Measurements from ENCODE around the gene KANSL1. TPM values are rescaled to one million over a fixed set of nuclear protein-coding genes. Genes with fewer than 3 reads are reported as not detected.

Gene KANSL1
- total RNA-seq, 2 experiments from 2014 or later, result 46.8 to 64.5 TPM

DNA sequence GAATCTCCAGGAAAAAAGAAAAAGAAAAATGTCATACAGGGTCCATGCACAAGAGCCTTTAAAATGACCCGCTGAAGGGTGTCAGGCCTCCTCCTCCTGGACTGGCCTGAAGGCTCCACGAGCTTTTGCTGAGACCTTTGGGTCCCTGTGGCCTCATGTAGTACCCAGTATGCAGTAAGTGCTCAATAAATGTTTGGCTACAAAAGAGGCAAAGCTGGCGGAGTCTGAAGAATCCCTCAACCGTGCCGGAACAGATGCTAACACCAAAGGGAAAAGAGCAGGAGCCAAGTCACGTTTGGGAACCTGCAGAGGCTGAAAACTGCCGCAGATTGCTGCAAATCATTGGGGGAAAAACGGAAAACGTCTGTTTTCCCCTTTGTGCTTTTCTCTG, 193.3 kb downstream of the KANSL1 start:
- Mint-ChIP-seq H3K4me1 (no peaks in the 10 kb centered on the region), H3K36me3 (ENCODE audit: low read depth) (no peaks in the 10 kb centered on the region), H3K4me3 (no peak overlapping the region), H3K9me3 (ENCODE audit: low read depth) (no peaks in the 10 kb centered on the region), H3K27ac (no peak overlapping the region), H3K27me3 (no peaks in the 10 kb centered on the region)
- ChIA-PET POLR2A (no interaction called here), CTCF (interaction anchor here (1.1 kb wide), 2 partner anchors 26 to 213 kb away, joined by 3 to 5 read pairs; no protein-coding TSS in a partner anchor)
- DNase-seq, result no peak
- intact Hi-C loops (cut with DNase I, micrococcal nuclease), result loop anchor here in 1 of 2 experiments (2.0 to 5.0 kb wide), 3 partner anchors 45 to 287 kb away; no protein-coding TSS in a partner anchor
- ATAC-seq, result no peak

DNA sequence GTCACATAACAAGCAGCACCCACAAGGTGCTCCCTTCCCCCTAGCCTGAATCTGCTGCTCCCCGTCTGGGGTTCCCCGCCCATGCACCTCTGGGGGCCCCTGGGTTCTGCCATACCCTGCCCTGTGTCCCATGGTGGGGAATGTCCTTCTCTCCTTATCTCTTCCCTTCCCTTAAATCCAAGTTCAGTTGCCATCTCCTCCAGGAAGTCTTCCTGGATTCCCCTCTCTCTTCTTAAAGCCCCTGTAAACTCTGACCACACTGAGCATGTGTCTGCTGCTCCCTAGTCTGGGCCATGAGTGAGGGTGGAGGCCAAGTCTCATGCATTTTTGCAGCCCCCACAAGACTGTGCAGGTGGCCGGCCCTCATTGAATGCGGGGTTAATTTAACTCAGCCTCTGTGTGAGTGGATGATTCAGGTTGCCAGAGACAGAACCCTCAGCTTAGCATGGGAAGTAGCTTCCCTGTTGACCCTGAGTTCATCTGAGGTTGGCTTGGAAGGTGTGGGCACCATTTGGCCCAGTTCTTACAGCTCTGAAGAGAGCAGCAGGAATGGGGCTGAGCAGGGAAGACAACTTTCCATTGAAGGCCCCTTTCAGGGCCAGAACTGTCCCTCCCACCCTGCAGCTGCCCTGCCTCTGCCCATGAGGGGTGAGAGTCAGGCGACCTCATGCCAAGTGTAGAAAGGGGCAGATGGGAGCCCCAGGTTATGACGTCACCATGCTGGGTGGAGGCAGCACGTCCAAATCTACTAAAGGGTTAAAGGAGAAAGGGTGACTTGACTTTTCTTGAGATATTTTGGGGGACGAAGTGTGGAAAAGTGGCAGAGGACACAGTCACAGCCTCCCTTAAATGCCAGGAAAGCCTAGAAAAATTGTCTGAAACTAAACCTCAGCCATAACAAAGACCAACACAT, 194.0 kb downstream of the KANSL1 start, which contains the start of gene STH:
TSS of gene STH (plus strand) at position 264 of the 913 bp plus-strand sequence. CDS start at position 294, 30 bp downstream.
- Mint-ChIP-seq H3K9me3 (ENCODE audit: low read depth) (no peaks in the 10 kb centered on the region), H3K4me1 (no peaks in the 10 kb centered on the region), H3K27me3 (no peaks in the 10 kb centered on the region), H3K27ac (no peak within 1 kb of the TSS), H3K36me3 (ENCODE audit: low read depth) (no peaks in the 10 kb centered on the region), H3K4me3 (no peak within 1 kb of the TSS)
- intact Hi-C loops (cut with DNase I, micrococcal nuclease), result no loop called here
- ATAC-seq (no peak), DNase-seq (no peak)
- POLR2A ChIA-PET, result no interaction called here
- CTCF ChIA-PET, result interaction anchor here (1.0 to 1.1 kb wide), 2 partner anchors 44 to 214 kb away, joined by 4 to 5 read pairs; no protein-coding TSS in a partner anchor

DNA sequence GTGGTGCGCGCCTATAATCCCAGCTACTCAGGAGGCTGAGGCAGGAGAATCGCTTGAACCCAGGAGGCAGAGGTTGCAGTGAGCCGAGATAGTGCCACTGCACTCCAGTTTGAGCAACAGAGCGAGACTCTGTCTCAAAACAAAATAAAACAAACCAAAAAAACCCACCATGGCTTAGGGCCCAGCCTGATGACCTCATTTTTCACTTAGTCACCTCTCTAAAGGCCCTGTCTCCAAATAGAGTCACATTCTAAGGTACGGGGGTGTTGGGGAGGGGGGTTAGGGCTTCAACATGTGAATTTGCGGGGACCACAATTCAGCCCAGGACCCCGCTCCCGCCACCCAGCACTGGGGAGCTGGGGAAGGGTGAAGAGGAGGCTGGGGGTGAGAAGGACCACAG, 195.6 kb downstream of the KANSL1 start:
- Mint-ChIP-seq H3K27me3 (no peaks in the 10 kb centered on the region), H3K36me3 (ENCODE audit: low read depth) (no peaks in the 10 kb centered on the region), H3K9me3 (ENCODE audit: low read depth) (no peaks in the 10 kb centered on the region), H3K4me1 (no peaks in the 10 kb centered on the region), H3K27ac (no peak overlapping the region), H3K4me3 (no peak overlapping the region)
- ChIA-PET POLR2A (no interaction called here), CTCF (interaction anchor here (0.7 kb wide), 1 partner anchor 265 kb away, joined by 5 read pairs; no protein-coding TSS in a partner anchor)
- intact Hi-C loops (cut with DNase I, micrococcal nuclease), result no loop called here
- DNase-seq, result no peak
- ATAC-seq, result no peak

DNA sequence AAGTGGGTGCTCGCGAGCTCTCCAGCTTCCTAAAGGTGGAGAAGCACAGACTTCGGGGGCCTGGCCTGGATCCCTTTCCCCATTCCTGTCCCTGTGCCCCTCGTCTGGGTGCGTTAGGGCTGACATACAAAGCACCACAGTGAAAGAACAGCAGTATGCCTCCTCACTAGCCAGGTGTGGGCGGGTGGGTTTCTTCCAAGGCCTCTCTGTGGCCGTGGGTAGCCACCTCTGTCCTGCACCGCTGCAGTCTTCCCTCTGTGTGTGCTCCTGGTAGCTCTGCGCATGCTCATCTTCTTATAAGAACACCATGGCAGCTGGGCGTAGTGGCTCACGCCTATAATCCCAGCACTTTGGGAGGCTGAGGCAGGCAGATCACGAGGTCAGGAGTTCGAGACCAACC, 196.1 kb downstream of the KANSL1 start:
- ChIA-PET POLR2A (no interaction called here), CTCF (interaction anchor here (0.7 kb wide), 1 partner anchor 266 kb away, joined by 5 read pairs; no protein-coding TSS in a partner anchor)
- ATAC-seq (no peak), DNase-seq (no peak)
- H3K4me3 Mint-ChIP-seq, result no peak overlapping the region
- no peaks in the 10 kb centered on the region for H3K9me3 Mint-ChIP-seq (ENCODE audit: low read depth)
- H3K27ac Mint-ChIP-seq, result no peak overlapping the region
- no peaks in the 10 kb centered on the region for H3K4me1 Mint-ChIP-seq
- H3K27me3 Mint-ChIP-seq, result no peaks in the 10 kb centered on the region
- intact Hi-C loops (cut with DNase I, micrococcal nuclease), result no loop called here
- no peaks in the 10 kb centered on the region for H3K36me3 Mint-ChIP-seq (ENCODE audit: low read depth)

DNA sequence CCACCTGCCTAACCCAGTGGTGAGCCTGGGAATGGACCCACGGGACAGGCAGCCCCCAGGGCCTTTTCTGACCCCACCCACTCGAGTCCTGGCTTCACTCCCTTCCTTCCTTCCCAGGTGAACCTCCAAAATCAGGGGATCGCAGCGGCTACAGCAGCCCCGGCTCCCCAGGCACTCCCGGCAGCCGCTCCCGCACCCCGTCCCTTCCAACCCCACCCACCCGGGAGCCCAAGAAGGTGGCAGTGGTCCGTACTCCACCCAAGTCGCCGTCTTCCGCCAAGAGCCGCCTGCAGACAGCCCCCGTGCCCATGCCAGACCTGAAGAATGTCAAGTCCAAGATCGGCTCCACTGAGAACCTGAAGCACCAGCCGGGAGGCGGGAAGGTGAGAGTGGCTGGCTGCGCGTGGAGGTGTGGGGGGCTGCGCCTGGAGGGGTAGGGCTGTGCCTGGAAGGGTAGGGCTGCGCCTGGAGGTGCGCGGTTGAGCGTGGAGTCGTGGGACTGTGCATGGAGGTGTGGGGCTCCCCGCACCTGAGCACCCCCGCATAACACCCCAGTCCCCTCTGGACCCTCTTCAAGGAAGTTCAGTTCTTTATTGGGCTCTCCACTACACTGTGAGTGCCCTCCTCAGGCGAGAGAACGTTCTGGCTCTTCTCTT, 196.8 kb downstream of the KANSL1 start:
- Mint-ChIP-seq H3K9me3 (ENCODE audit: low read depth) (no peaks in the 10 kb centered on the region), H3K4me1 (no peaks in the 10 kb centered on the region), H3K4me3 (no peak overlapping the region), H3K27me3 (no peaks in the 10 kb centered on the region), H3K27ac (no peak overlapping the region), H3K36me3 (ENCODE audit: low read depth) (no peaks in the 10 kb centered on the region)
- DNase-seq (no peak), ATAC-seq (no peak)
- ChIA-PET CTCF (no interaction called here), POLR2A (no interaction called here)
- intact Hi-C loops (cut with DNase I, micrococcal nuclease), result no loop called here

DNA sequence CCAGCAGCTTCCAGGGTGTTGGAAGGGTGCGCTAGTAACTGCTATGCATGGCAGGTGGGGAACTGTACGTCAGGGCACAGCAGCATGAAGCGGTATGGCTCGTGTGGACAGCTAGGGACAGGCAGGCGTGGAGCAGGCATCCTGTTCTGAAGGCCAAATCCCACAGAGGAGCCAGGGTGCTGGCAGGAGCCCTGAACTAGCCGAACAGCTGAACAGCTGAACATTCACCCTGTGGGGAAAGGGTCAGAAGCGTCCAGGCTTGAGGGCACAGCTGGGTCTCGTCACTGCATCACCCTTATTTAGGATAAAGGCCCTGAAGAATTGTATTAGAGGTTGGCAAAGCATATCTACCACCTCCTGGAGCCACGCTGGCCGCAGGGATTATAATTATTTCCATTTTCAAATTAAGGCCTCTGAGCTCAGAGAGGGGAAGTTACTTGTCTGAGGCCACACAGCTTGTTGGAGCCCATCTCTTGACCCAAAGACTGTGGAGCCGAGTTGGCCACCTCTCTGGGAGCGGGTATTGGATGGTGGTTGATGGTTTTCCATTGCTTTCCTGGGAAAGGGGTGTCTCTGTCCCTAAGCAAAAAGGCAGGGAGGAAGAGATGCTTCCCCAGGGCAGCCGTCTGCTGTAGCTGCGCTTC, 197.5 kb downstream of the KANSL1 start:
- intact Hi-C loops (cut with DNase I, micrococcal nuclease), result no loop called here
- ChIA-PET POLR2A (no interaction called here), CTCF (no interaction called here)
- ATAC-seq (no peak), DNase-seq (no peak)
- Mint-ChIP-seq H3K4me1 (no peaks in the 10 kb centered on the region), H3K4me3 (no peak overlapping the region), H3K36me3 (ENCODE audit: low read depth) (no peaks in the 10 kb centered on the region), H3K27ac (no peak overlapping the region), H3K9me3 (ENCODE audit: low read depth) (no peaks in the 10 kb centered on the region), H3K27me3 (no peaks in the 10 kb centered on the region)

DNA sequence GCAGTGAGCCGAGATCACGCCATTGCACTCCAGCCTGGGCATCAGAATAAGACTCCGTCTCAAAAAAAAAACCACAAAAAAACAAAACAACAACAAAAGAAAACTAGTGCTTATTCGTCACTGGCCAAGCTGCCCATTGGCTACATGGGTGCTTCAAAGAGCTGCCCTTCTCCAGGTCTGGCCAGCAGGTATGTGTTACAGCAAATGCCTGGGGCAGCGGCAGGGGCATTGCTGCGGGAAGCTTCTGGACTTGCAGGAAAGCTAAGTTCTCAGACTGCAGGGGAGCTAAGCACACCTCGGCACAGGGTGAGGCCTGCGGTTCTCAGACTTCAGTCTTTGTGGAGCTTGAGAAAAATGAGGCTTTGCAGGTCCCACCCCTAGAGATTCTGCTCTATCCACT, 198.2 kb downstream of the KANSL1 start:
- Mint-ChIP-seq H3K9me3 (ENCODE audit: low read depth) (no peaks in the 10 kb centered on the region), H3K4me3 (no peak overlapping the region), H3K4me1 (no peaks in the 10 kb centered on the region), H3K27me3 (no peaks in the 10 kb centered on the region), H3K36me3 (ENCODE audit: low read depth) (no peaks in the 10 kb centered on the region), H3K27ac (no peak overlapping the region)
- DNase-seq (no peak), ATAC-seq (no peak)
- ChIA-PET CTCF (no interaction called here), POLR2A (no interaction called here)
- intact Hi-C loops (cut with DNase I, micrococcal nuclease), result no loop called here

DNA sequence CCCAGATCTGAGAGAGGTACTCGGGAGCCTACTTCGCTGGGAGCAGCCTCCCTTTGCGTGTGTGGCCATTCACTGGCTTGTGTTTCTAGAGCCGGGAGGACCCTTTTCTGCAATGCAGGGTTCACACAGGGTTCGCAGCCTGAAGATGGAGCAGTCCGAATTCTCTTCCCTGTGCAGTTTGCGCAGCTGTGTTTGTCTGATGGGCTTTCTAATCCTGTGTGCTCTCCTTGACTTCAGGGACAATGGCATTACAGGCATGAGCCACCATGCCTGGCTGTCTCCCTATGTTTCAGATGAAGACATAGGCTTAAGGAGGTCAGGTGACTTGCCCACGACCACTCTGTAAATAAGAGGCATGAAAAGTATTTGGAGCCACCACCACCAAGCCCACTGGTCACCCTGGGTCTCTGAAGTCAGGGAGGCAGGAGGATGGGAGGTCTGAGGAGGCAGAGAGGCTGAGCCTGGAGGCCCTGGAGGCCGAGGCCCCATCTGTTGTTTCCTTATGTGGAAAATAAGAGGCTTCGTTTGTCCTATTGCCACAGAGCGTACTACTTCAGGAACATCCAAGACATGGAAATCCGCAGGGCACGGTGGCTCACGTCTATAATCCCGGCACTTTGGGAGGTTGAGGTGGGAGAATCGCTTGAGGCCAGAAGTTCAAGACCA, 199.1 kb downstream of the KANSL1 start:
- ChIA-PET POLR2A (no interaction called here), CTCF (no interaction called here)
- DNase-seq (no peak), ATAC-seq (no peak)
- no peak overlapping the region for H3K4me3 Mint-ChIP-seq
- H3K36me3 Mint-ChIP-seq (ENCODE audit: low read depth), result no peaks in the 10 kb centered on the region
- H3K27ac Mint-ChIP-seq, result no peak overlapping the region
- no peaks in the 10 kb centered on the region for H3K9me3 Mint-ChIP-seq (ENCODE audit: low read depth)
- intact Hi-C loops (cut with DNase I, micrococcal nuclease), result no loop called here
- H3K27me3 Mint-ChIP-seq, result no peaks in the 10 kb centered on the region
- no peaks in the 10 kb centered on the region for H3K4me1 Mint-ChIP-seq

DNA sequence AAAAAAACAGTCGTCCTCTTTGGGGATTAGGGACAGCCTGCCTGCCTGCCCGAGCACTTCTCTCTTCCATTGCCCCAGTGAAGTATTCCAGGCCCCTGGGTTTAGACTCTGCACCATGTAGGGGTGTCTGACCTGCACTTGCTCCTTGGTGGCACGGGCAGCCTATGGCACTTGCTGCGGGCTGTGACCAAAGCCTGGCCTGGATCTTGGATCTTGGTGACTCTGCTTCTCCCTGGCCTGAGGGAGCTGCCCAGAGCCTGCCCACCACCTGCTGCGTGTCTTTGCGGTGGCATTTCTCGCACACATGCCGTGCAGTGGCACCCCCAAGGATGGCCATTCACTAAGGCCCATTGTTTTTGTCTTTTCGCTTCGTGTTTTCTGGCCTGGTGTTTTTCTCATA, 200.3 kb downstream of the KANSL1 start:
- Mint-ChIP-seq H3K4me1 (no peaks in the 10 kb centered on the region), H3K4me3 (no peak overlapping the region), H3K9me3 (ENCODE audit: low read depth) (no peaks in the 10 kb centered on the region), H3K36me3 (ENCODE audit: low read depth) (no peaks in the 10 kb centered on the region), H3K27ac (no peak overlapping the region), H3K27me3 (no peaks in the 10 kb centered on the region)
- CTCF ChIA-PET, result interaction anchor here (1.0 to 2.4 kb wide), 2 partner anchors 11 to 23 kb away, joined by 3 to 6 read pairs; no protein-coding TSS in a partner anchor
- DNase-seq (no peak), ATAC-seq (no peak)
- POLR2A ChIA-PET, result no interaction called here
- intact Hi-C loops (cut with DNase I, micrococcal nuclease), result no loop called here

DNA sequence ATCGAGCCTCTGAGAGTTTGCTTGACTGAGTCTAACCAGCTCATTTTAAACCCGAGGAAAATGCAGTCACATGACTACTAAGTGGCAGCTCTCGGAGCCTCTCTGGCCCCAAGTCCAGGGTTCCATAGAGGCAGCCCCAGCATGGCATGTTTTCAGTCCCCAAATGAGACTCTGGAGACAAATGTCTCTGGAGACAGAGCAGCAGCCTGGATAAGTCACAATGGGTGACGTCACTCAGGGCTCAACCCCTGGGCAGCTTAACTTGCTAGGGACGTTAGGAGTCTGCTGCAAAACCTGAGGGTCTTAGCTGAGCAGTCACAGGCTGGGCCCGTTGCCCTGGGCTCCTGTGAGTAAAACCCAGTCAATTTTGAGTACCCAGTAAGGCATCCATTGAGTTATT, 201.1 kb downstream of the KANSL1 start:
- H3K9me3 Mint-ChIP-seq (ENCODE audit: low read depth), result no peaks in the 10 kb centered on the region
- intact Hi-C loops (cut with DNase I, micrococcal nuclease), result no loop called here
- no peak overlapping the region for H3K4me3 Mint-ChIP-seq
- DNase-seq, result no peak
- no peak for ATAC-seq
- H3K36me3 Mint-ChIP-seq (ENCODE audit: low read depth), result no peaks in the 10 kb centered on the region
- POLR2A ChIA-PET, result no interaction called here
- H3K4me1 Mint-ChIP-seq, result no peaks in the 10 kb centered on the region
- H3K27ac Mint-ChIP-seq, result no peak overlapping the region
- no peaks in the 10 kb centered on the region for H3K27me3 Mint-ChIP-seq
- CTCF ChIA-PET, result interaction anchor here (1.0 to 2.4 kb wide), 2 partner anchors 12 to 24 kb away, joined by 3 to 6 read pairs; no protein-coding TSS in a partner anchor

DNA sequence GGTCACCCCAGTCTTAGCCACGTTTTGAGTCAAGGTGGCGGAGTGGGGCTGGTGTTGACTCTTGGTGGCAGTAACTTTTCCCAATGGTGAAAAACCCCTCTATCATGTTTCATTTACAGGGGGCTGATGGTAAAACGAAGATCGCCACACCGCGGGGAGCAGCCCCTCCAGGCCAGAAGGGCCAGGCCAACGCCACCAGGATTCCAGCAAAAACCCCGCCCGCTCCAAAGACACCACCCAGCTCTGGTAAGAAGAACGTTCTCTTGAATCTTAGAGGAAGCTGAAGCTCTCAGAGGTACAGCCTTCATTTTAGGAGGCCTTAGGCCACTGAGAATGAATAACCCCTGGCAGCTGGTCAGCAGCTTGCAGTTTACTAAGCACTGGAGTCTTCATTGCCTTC, 201.9 kb downstream of the KANSL1 start:
- Mint-ChIP-seq H3K27ac (no peak overlapping the region), H3K4me1 (no peaks in the 10 kb centered on the region), H3K27me3 (no peaks in the 10 kb centered on the region), H3K36me3 (ENCODE audit: low read depth) (no peaks in the 10 kb centered on the region), H3K4me3 (no peak overlapping the region), H3K9me3 (ENCODE audit: low read depth) (no peaks in the 10 kb centered on the region)
- no peak for ATAC-seq
- POLR2A ChIA-PET, result no interaction called here
- DNase-seq, result no peak
- CTCF ChIA-PET, result interaction anchor here (2.4 kb wide), 1 partner anchor 13 kb away, joined by 6 read pairs; no protein-coding TSS in a partner anchor
- intact Hi-C loops (cut with DNase I, micrococcal nuclease), result no loop called here

Measured in activated CD4-positive, alpha-beta T cell treated with anti-CD3 and anti-CD28 coated beads for 36 hours (primary cell).